B cell (primary cell): ENCODE results near the gene FEZ2. TPM values are rescaled to one million over a fixed set of nuclear protein-coding genes. Genes with fewer than 3 reads are reported as not detected.

Experiments used
- ATAC-seq: fragments of 200-7000 bp; cut with Tn5 transposase; one replicate; pipeline ENCODE4 v1.10.0; 2021; ENCODE audit warnings: low read depth, mild to moderate bottlenecking, moderate number of reproducible peaks, moderate library complexity
- CTCF ChIA-PET: fragments of 350-600 bp; sonication (Branson Sonifier 250); formaldehyde crosslinking; loops from one replicate; lab custom pipeline; 2021; ENCODE audit warnings: antibody characterized with exemption, inconsistent platforms; lab: Charles Lee
- POLR2A ChIA-PET: fragments of 350-600 bp; sonication (Branson Sonifier 250); formaldehyde crosslinking; loops from one replicate; lab custom pipeline; 2021; ENCODE audit warnings: antibody characterized with exemption; lab: Charles Lee
- DNase-seq: peaks from one replicate; pipeline ENCODE4 v3.0.0; 2013
- H2AFZ ChIP-seq: 2 replicates; pipeline ENCODE4 v1.6.1; 2012; ENCODE audit warnings: mild to moderate bottlenecking, low read depth, low read length; ENCODE audit not compliant: insufficient read depth, poor library complexity, severe bottlenecking
- H3K27ac ChIP-seq, 2 donors: 1 replicate in 1 of 2; 2 replicates in 1 of 2; pipeline ENCODE4 v1.5.1; 2012 to 2013; ENCODE audit warnings: low read length in 2 of 2, mild to moderate bottlenecking in 2 of 2, moderate library complexity in 1 of 2
- H3K27me3 ChIP-seq, 4 experiments: fragments of 200-600 bp in 1 of 4; sonication (generic) in 1 of 4; replicated peaks in 1 of 4; 1 replicate in 2 of 4; 2 replicates in 2 of 4; pipeline versions ENCODE4 v1.6.1 to v1.7.0; 2013 to 2016; ENCODE audit warnings: low read length in 3 of 4, mild to moderate bottlenecking in 2 of 4, mixed read lengths in 1 of 4, moderate library complexity in 1 of 4; ENCODE audit not compliant: insufficient read depth in 4 of 4, control insufficient read depth in 3 of 4; ENCODE audit errors: control extremely low read depth in 1 of 4
- H3K36me3 ChIP-seq, 2 experiments: replicated peaks in 1 of 2; 1 replicate in 1 of 2; 2 replicates in 1 of 2; pipeline versions ENCODE4 v1.6.1 to v1.7.1; 2013; ENCODE audit warnings: low read length in 1 of 2; ENCODE audit not compliant: insufficient read depth in 2 of 2, control insufficient read depth in 1 of 2; ENCODE audit errors: control extremely low read depth in 1 of 2, extremely low read depth in 1 of 2
- H3K4me1 ChIP-seq, 2 donors: fragments of 200-600 bp in 1 of 2; sonication (generic) in 1 of 2; 1 replicate in 1 of 2; 2 replicates in 1 of 2; pipeline versions ENCODE4 v1.5.1 to v1.6.1; 2013 to 2017; ENCODE audit warnings: low read length in 2 of 2; ENCODE audit not compliant: control insufficient read depth in 2 of 2, insufficient read depth in 2 of 2
- H3K4me2 ChIP-seq: replicated peaks from 2 replicates; pipeline ENCODE3; 2012; ENCODE audit warnings: mild to moderate bottlenecking, low read depth, low read length; ENCODE audit not compliant: poor library complexity, severe bottlenecking
- H3K4me3 ChIP-seq, 5 experiments: fragments of 200-600 bp in 1 of 5; sonication (generic) in 1 of 5; 1 replicate in 3 of 5; 2 replicates in 2 of 5; pipeline versions ENCODE4 v1.5.1 to v1.7.0; 2011 to 2016; ENCODE audit warnings: low read length in 4 of 5, mild to moderate bottlenecking in 4 of 5, low read depth in 2 of 5, control low read depth in 1 of 5, moderate library complexity in 1 of 5; ENCODE audit not compliant: insufficient read depth in 1 of 5; ENCODE audit errors: control extremely low read depth in 1 of 5, extremely low read depth in 1 of 5
- H3K79me2 ChIP-seq: fragments of 200-600 bp; sonication (generic); one replicate; pipeline ENCODE4 v1.6.0; 2016; ENCODE audit warnings: low read length; ENCODE audit not compliant: control insufficient read depth, insufficient read depth
- H3K9ac ChIP-seq: fragments of 200-600 bp; sonication (generic); 2 replicates; pipeline ENCODE4 v1.6.1; 2017; ENCODE audit warnings: mild to moderate bottlenecking, low read length, moderate library complexity
- H3K9me3 ChIP-seq, 3 donors: one replicate each; pipeline versions ENCODE4 v1.6.1 to v1.7.1; 2013; ENCODE audit warnings: low read length in 2 of 3; ENCODE audit not compliant: control insufficient read depth in 2 of 3, insufficient read depth in 1 of 3; ENCODE audit errors: control extremely low read depth in 1 of 3
- H4K20me1 ChIP-seq: 2 replicates; pipeline ENCODE4 v1.6.0; 2012; ENCODE audit warnings: mild to moderate bottlenecking, low read length; ENCODE audit not compliant: insufficient read depth, control insufficient read depth, poor library complexity, severe bottlenecking
- H3K27ac Mint-ChIP-seq: one replicate; pipeline ENCODE4 v1.8.0; 2021; ENCODE audit warnings: mixed read lengths
- H3K27me3 Mint-ChIP-seq: one replicate; pipeline ENCODE4 v1.8.0; 2021; ENCODE audit warnings: mixed read lengths
- H3K4me1 Mint-ChIP-seq: one replicate; pipeline ENCODE4 v1.8.0; 2021; ENCODE audit warnings: mixed read lengths
- H3K4me3 Mint-ChIP-seq: one replicate; pipeline ENCODE4 v1.8.0; 2021; ENCODE audit warnings: mixed read lengths
- H3K9me3 Mint-ChIP-seq: one replicate; pipeline ENCODE4 v1.8.0; 2022; ENCODE audit warnings: mixed read lengths; ENCODE audit not compliant: insufficient read depth
- CTCF ChIP-seq: fragments of 200-600 bp; IDR thresholded peaks from one replicate; pipeline ENCODE4 v1.8.0; 2022; ENCODE audit warnings: antibody characterized with exemption, mild to moderate bottlenecking
- EZH2 ChIP-seq: IDR thresholded peaks from 2 replicates; pipeline ENCODE4 v1.6.1; 2012; ENCODE audit warnings: borderline replicate concordance, low read depth, mild to moderate bottlenecking, moderate library complexity, low read length; ENCODE audit not compliant: insufficient read depth, poor library complexity, severe bottlenecking
- WGBS: methylation state at CpG from one replicate; pipeline ENCODE4 v1.1.5; 2013; ENCODE audit warnings: missing lambda C conversion rate; ENCODE audit not compliant: insufficient coverage; 5-methylcytosine and 5-hydroxymethylcytosine counted together
- intact Hi-C: fragments of 100-400 bp; cut with micrococcal nuclease; formaldehyde crosslinking; loops from one replicate; pipeline ENCODE4 v1.10.0; 2022
- polyA plus RNA-seq: library from polyadenylated mRNA; depleted of rRNA; stranded (reverse); fragments of >200 nt; gene quantifications from 2 replicates; pipeline ENCODE4 v1.2.3, GENCODE V29; 2012
- total RNA-seq, 2 donors: library from RNA; stranded (reverse); fragments of 120-200 nt in 1 of 2; gene quantifications; 1 replicate in 1 of 2; 2 replicates in 1 of 2; pipeline versions ENCODE4 v1.2.3 to v1.2.4, GENCODE V29; 2013 to 2022

The FEZ2 gene
- total and polyA plus RNA-seq, 2 donors (not counting 1 experiment from before 2014, with no cell fraction given): 6.2 to 32.7 TPM

DNA sequence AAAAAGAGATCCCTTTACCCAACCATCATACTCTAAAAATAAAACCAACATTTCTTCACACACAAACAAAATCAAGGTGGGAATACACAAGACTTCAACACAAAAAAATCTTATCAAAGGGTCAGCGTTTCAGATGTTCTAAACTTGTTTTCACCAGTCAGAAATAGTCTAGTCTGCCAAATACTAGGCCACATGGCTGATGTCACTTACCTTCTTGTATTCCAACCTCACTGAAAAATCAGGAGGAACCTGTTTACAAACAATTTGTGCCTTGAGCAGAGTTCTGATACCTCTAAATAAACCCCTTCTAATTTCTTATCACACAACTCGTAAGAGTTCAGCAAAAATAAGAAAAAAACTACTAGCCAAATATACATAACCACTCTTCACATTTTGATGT lies 20.1 kb downstream of the FEZ2 start:
- no peak overlapping the region for H3K4me3 ChIP-seq
- ChIA-PET POLR2A (no interaction called here), CTCF (no interaction called here)
- no peaks in the 10 kb centered on the region for H3K9me3 ChIP-seq
- H3K4me2 ChIP-seq: no peak overlapping the region
- intact Hi-C loops: no loop called here
- H3K27me3 ChIP-seq: no peaks in the 10 kb centered on the region
- ATAC-seq (no peak), DNase-seq (no peak)
- H3K9me3 Mint-ChIP-seq: no peaks in the 10 kb centered on the region
- H3K4me1 Mint-ChIP-seq: no peaks in the 10 kb centered on the region
- H3K79me2 ChIP-seq: no peaks in the 10 kb centered on the region
- no peak overlapping the region for H3K9ac ChIP-seq
- 100% methylated on average over 1 of the region's 2 CpGs for WGBS
- H3K27ac ChIP-seq: no peak overlapping the region
- H3K4me3 Mint-ChIP-seq: no peak overlapping the region
- H2AFZ ChIP-seq: no peak overlapping the region
- no peaks in the 10 kb centered on the region for H3K4me1 ChIP-seq
- no peaks in the 10 kb centered on the region for H4K20me1 ChIP-seq
- no peak overlapping the region for H3K27ac Mint-ChIP-seq
- TF ChIP-seq EZH2 (no peak), CTCF (no peak)
- no peaks in the 10 kb centered on the region for H3K27me3 Mint-ChIP-seq
- H3K36me3 ChIP-seq: peaks cover 2 to 75% of the 10 kb centered on the region in 2 experiments

- WGBS: no CpG with 5 or more reads among the region's 2 CpGs
Observed at GRCh38 chr2:36574560-36574959, 23.4 kb downstream of the FEZ2 start.

More at GRCh38 chr2:36574560-36574959, 23.4 kb downstream of the FEZ2 start:
- Mint-ChIP-seq H3K4me1 (no peaks in the 10 kb centered on the region), H3K27me3 (no peaks in the 10 kb centered on the region), H3K27ac (no peak overlapping the region), H3K9me3 (no peaks in the 10 kb centered on the region), H3K4me3 (no peak overlapping the region)
- Histone ChIP-seq H3K9me3 (no peaks in the 10 kb centered on the region), H3K4me3 (no peak overlapping the region), H3K27ac (no peak overlapping the region), H3K27me3 (no peaks in the 10 kb centered on the region), H3K79me2 (no peaks in the 10 kb centered on the region), H3K36me3 (peaks cover 0 to 63% of the 10 kb centered on the region in 2 experiments), H4K20me1 (no peaks in the 10 kb centered on the region), H3K9ac (no peak overlapping the region), H2AFZ (no peak overlapping the region), H3K4me1 (no peaks in the 10 kb centered on the region), H3K4me2 (no peak overlapping the region)
- DNase-seq (no peak), ATAC-seq (no peak)
- no peak for TF ChIP-seq CTCF
- TF ChIP-seq EZH2: no peak
- CTCF ChIA-PET: no interaction called here
- intact Hi-C loops: no loop called here
- POLR2A ChIA-PET: no interaction called here
